ENCODE data around the gene ITGA3.
"Not testable (repeated sequence)": the region's sequence is repeated elsewhere in the genome, so short reads cannot be mapped to it uniquely, and the experiment has no call there.

Gene ITGA3

GRCh38 chr17:50052822-50053653 is 2.9 kb upstream of the ITGA3 start:
- no peak for FAIRE-seq

GRCh38 chr17:50053654-50053960 is 2.3 kb upstream of the ITGA3 start:
- no peak for FAIRE-seq

- FAIRE-seq = no peak
Measured at GRCh38 chr17:50055055-50055425, 870 bp upstream of the ITGA3 start.

GRCh38 chr17:50056217-50056960 is 479 bp downstream of the ITGA3 start:
- no peak for FAIRE-seq

GRCh38 chr17:50056961-50057330 is 1.0 kb downstream of the ITGA3 start:
- FAIRE-seq = no peak

GRCh38 chr17:50057521-50057991 is 1.6 kb downstream of the ITGA3 start:
- FAIRE-seq = no peak

- no peak for FAIRE-seq
Measured at GRCh38 chr17:50058296-50058953, 2.5 kb downstream of the ITGA3 start.

GRCh38 chr17:50059256-50059655 is 3.3 kb downstream of the ITGA3 start:
- no peak for FAIRE-seq

GRCh38 chr17:50059759-50060273 is 3.9 kb downstream of the ITGA3 start:
- FAIRE-seq = no peak

GRCh38 chr17:50060951-50061712 is 5.2 kb downstream of the ITGA3 start:
- FAIRE-seq = no peak

GRCh38 chr17:50061713-50062045 is 5.8 kb downstream of the ITGA3 start:
- FAIRE-seq = not testable (repeated sequence)

- no peak for FAIRE-seq
Measured at GRCh38 chr17:50062293-50063243, 6.7 kb downstream of the ITGA3 start.

GRCh38 chr17:50063561-50064252 is 7.8 kb downstream of the ITGA3 start:
- no peak for FAIRE-seq

- no peak for FAIRE-seq
Measured at GRCh38 chr17:50064253-50065001, 8.5 kb downstream of the ITGA3 start.

- FAIRE-seq = no peak
Measured at GRCh38 chr17:50065056-50065455, 9.1 kb downstream of the ITGA3 start.

- no peak for FAIRE-seq
Measured at GRCh38 chr17:50066995-50067394, 11.1 kb downstream of the ITGA3 start.

- FAIRE-seq = no peak
Measured at GRCh38 chr17:50067996-50068395, 12.1 kb downstream of the ITGA3 start.

GRCh38 chr17:50070908-50071680 is 15.2 kb downstream of the ITGA3 start:
- no peak for FAIRE-seq

- no peak for FAIRE-seq
Measured at GRCh38 chr17:50071692-50072091, 15.8 kb downstream of the ITGA3 start.

- FAIRE-seq = no peak
Measured at GRCh38 chr17:50072130-50072529, 16.2 kb downstream of the ITGA3 start.
